H1 (cell line): ENCODE measurements around the gene ANO6. TPM values are rescaled to one million over a fixed set of nuclear protein-coding genes. Genes with fewer than 3 reads are reported as not detected.

Source experiments
- CBX5 ChIP-seq: fragments of 300-800, 300-1000 bp; sonication (generic); IDR thresholded peaks from 2 replicates; pipeline ENCODE4 v1.7.1; 2016; ENCODE audit warnings: antibody characterized with exemption, low read length, low read depth
- CBX8 ChIP-seq: fragments of 300-800, 300-1000 bp; sonication (generic); IDR thresholded peaks from 2 replicates; pipeline ENCODE4 v1.7.1; 2016; ENCODE audit warnings: low read depth, low read length, borderline replicate concordance
- HDAC6 ChIP-seq: IDR thresholded peaks from one replicate; pipeline ENCODE4 v1.7.1; 2012; ENCODE audit warnings: low read depth, mild to moderate bottlenecking, inconsistent platforms, low read length, moderate library complexity
- KDM1A ChIP-seq: fragments of 200-600, 300-600 bp; sonication (generic); IDR thresholded peaks from 2 replicates; pipeline ENCODE4 v1.7.1; 2016; ENCODE audit warnings: mild to moderate bottlenecking, low read length, borderline replicate concordance
- polyA plus RNA-seq, 7 experiments: library from polyadenylated mRNA; depleted of rRNA in 3 of 7; stranded (reverse) in 5 of 7; unstranded in 2 of 7; fragments of >200 nt in 5 of 7; fragments of 200-250 nt in 2 of 7; gene quantifications; 1 replicate in 5 of 7; 2 replicates in 1 of 7; 4 replicates in 1 of 7; pipeline versions ENCODE4 v1.2.1 to v1.2.3, GENCODE V29; 2011 to 2013; ENCODE audit warnings: missing spikeins in 2 of 7, mixed read lengths in 2 of 7
- total RNA-seq: library from RNA; stranded (reverse); fragmentation: NEBNext Ultra II Directional; extraction: Animal tissue kit (Norgen Biotek cat#: 25700); gene quantifications from 2 replicates; pipeline ENCODE4 v1.2.1, GENCODE V29; 2021
- TF ChIP-seq, protein P1 (sequence below), 3 experiments: IDR thresholded peaks; 1 replicate in 2 of 3; 2 replicates in 1 of 3; pipeline versions ENCODE4 v1.5.1 to v1.6.1; 2011; ENCODE audit warnings: low read length in 3 of 3, mild to moderate bottlenecking in 3 of 3, inconsistent platforms in 2 of 3, low read depth in 1 of 3, moderate library complexity in 1 of 3; ENCODE audit not compliant: insufficient read depth in 1 of 3; ENCODE audit errors: control extremely low read depth in 1 of 3

The ANO6 gene
- total and polyA plus RNA-seq, 2 of the 8 experiments (the other 6 are each of a cell fraction or from before 2014, with no cell fraction given): 15.1 to 39.7 TPM

DNA sequence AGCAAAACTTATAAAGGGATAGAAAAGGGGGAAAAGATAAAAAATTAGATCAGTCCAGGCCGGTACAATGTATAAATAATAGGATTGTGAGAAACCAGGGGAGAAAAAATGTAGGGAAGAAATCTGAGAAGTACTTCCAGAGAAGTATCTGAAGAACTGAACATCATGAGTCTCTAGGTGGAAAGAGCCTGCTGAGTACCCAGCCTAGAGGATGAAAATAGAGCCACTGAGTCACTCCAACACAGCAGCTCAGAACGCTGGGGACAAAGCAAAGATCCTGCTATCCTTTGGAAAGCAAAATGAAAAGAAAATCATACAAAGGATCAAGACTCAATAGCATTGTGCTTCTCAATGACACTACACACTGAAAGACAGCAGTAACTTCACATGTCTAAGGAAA is 138.0 kb downstream of the ANO6 start (continued):
- TF ChIP-seq HDAC6 (no peak), CBX8 (no peak), CBX5 (no peak), KDM1A (no peak)
- TF ChIP-seq, protein P1, sequence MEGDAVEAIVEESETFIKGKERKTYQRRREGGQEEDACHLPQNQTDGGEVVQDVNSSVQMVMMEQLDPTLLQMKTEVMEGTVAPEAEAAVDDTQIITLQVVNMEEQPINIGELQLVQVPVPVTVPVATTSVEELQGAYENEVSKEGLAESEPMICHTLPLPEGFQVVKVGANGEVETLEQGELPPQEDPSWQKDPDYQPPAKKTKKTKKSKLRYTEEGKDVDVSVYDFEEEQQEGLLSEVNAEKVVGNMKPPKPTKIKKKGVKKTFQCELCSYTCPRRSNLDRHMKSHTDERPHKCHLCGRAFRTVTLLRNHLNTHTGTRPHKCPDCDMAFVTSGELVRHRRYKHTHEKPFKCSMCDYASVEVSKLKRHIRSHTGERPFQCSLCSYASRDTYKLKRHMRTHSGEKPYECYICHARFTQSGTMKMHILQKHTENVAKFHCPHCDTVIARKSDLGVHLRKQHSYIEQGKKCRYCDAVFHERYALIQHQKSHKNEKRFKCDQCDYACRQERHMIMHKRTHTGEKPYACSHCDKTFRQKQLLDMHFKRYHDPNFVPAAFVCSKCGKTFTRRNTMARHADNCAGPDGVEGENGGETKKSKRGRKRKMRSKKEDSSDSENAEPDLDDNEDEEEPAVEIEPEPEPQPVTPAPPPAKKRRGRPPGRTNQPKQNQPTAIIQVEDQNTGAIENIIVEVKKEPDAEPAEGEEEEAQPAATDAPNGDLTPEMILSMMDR (IDR thresholded peaks at IDR 0.05; ENCODE audit: control extremely low read depth in 1 of 3, insufficient read depth in 1 of 3, low read depth in 1 of 3, low read length in 3 of 3): no peak
